Sigmoid colon (tissue), 7 donors: ENCODE data around the gene OCRL. TPM values are rescaled to one million over a fixed set of nuclear protein-coding genes. Genes with fewer than 3 reads are reported as not detected.

Experiments
- DNase-seq: peaks from one replicate; pipeline ENCODE4 v3.0.0-alpha.2; 2019
- H3K27ac ChIP-seq, 4 donors: fragments of 200-600 bp; sonication (generic); one replicate each; pipeline ENCODE4 v1.5.1; 2016 to 2019; ENCODE audit warnings: mild to moderate bottlenecking in 1 of 4
- H3K27me3 ChIP-seq, 3 donors: fragments of 200-600 bp; sonication (generic); one replicate each; pipeline ENCODE4 v1.5.1; 2019; ENCODE audit warnings: mild to moderate bottlenecking in 1 of 3
- H3K36me3 ChIP-seq, 4 donors: fragments of 200-600 bp; sonication (generic); one replicate each; pipeline ENCODE4 v1.5.1; 2016 to 2019
- H3K4me1 ChIP-seq, 4 donors: fragments of 200-600 bp; sonication (generic); one replicate each; pipeline ENCODE4 v1.5.1; 2017 to 2019
- H3K4me3 ChIP-seq, 4 donors: fragments of 200-600 bp; sonication (generic); one replicate each; pipeline ENCODE4 v1.5.1; 2017 to 2019; ENCODE audit warnings: mild to moderate bottlenecking in 2 of 4, moderate library complexity in 1 of 4
- H3K9me3 ChIP-seq, 4 donors: fragments of 200-600 bp in 3 of 4; sonication (generic) in 3 of 4; one replicate each; pipeline versions ENCODE4 v1.5.1 to v1.6.1; 2013 to 2019
- CTCF ChIP-seq, 4 experiments: fragments of 450-650 bp in 3 of 4; fragments of 200-600 bp in 1 of 4; IDR thresholded peaks; one replicate each; pipeline ENCODE4 v1.5.1; 2016 to 2019; ENCODE audit warnings: antibody characterized with exemption in 4 of 4, mild to moderate bottlenecking in 3 of 4, moderate library complexity in 2 of 4
- EP300 ChIP-seq, 4 donors: sonication (generic); formaldehyde crosslinking; IDR thresholded peaks; one replicate each; pipeline ENCODE4 v1.6.1; 2017; ENCODE audit warnings: antibody characterized with exemption in 4 of 4
- POLR2A ChIP-seq, 2 donors: fragments of 450-650 bp; IDR thresholded peaks; one replicate each; pipeline ENCODE4 v1.6.1; 2016; ENCODE audit warnings: antibody characterized with exemption in 2 of 2, mild to moderate bottlenecking in 2 of 2, moderate library complexity in 2 of 2
- POLR2AphosphoS5 ChIP-seq, 4 donors: sonication (generic); formaldehyde crosslinking; IDR thresholded peaks; one replicate each; pipeline ENCODE4 v1.6.1; 2017; ENCODE audit warnings: antibody characterized with exemption in 4 of 4
- WGBS, 2 donors: extraction: QIAGEN DNeasy Blood & Tissue Kit; methylation state at CpG; one replicate each; pipeline ENCODE4 v1.1.7; 2013; 5-methylcytosine and 5-hydroxymethylcytosine counted together
- intact Hi-C: fragments of 100-400 bp; cut with DNase I; formaldehyde crosslinking; loops from one replicate; pipeline ENCODE4 v1.15.1; 2023
- polyA plus RNA-seq, 3 donors: library from polyadenylated mRNA; stranded (reverse); fragments of 200-250 nt; gene quantifications; one replicate each; pipeline ENCODE4 v1.2.3, GENCODE V29; 2013
- total RNA-seq, 4 donors: library from RNA; depleted of rRNA; stranded (reverse); fragments of >200 nt; gene quantifications; one replicate each; pipeline ENCODE4 v1.1.0, GENCODE V29; 2016
- donor health status: healthy with polysubstance abuse.
- donor health status: Bipolar disorder and iron deficiency.
- donor health status: healthy.

The OCRL gene
- total RNA-seq: 10 to 100 TPM; 15.1 to 24.1 (median 17.6) TPM
- 10 to 100 TPM; 12.2 to 14.8 (median 12.6) TPM for polyA plus RNA-seq

GRCh38 chrX:129540068-129540653 lies at the start of gene OCRL:
Gene OCRL, plus strand, starts transcription at chrX:129540259. Its CDS starts 181 bp downstream, at chrX:129540440.
- 1% methylated on average over 48 to 49 of the region's 60 CpGs for WGBS, 2 donors
- H3K9me3 ChIP-seq: no peaks in the 10 kb centered on the region
- peaks cover 0 to 4% (median 0%) of the 10 kb centered on the region in 4 donors for H3K4me1 ChIP-seq
- TF ChIP-seq POLR2AphosphoS5 (IDR thresholded peaks at IDR 0.05): peak in 2 of 4 donors; percentile 35 to 50
- TF ChIP-seq CTCF (IDR thresholded peaks at IDR 0.05): peak; percentile 59 to 69 (median 63)
- no peak for TF ChIP-seq POLR2A (IDR thresholded peaks at IDR 0.05)
- no peak for TF ChIP-seq EP300 (IDR thresholded peaks at IDR 0.05)
- H3K27me3 ChIP-seq: no peaks in the 10 kb centered on the region
- peak; percentile 85 for DNase-seq
- H3K4me3 ChIP-seq: peak within 1 kb of the TSS; percentile 62 to 77 (median 69)
- H3K27ac ChIP-seq: peak within 1 kb of the TSS; percentile 83 to 89 (median 84)
- intact Hi-C loops: loop anchor here (2.0 kb wide), 1 partner anchor 17 kb away; the partner anchor contains the start of gene SMARCA1
- no peaks in the 10 kb centered on the region for H3K36me3 ChIP-seq

- H3K27me3 ChIP-seq: no peaks in the 10 kb centered on the region
- intact Hi-C loops: no loop called here
- WGBS, 2 donors: 61 to 73% methylated on average over 2 of the region's 2 CpGs
- no peak for DNase-seq
- no peak overlapping the region for H3K4me3 ChIP-seq
- peak overlapping the region in 2 of 4 donors; percentile 33 to 49 for H3K27ac ChIP-seq
- no peaks in the 10 kb centered on the region for H3K9me3 ChIP-seq
- peaks cover 0 to 7% (median 0%) of the 10 kb centered on the region in 4 donors for H3K4me1 ChIP-seq
- no peak for TF ChIP-seq POLR2A (IDR thresholded peaks at IDR 0.05)
- TF ChIP-seq POLR2AphosphoS5 (IDR thresholded peaks at IDR 0.05): peak in 1 of 4 donors; percentile 9
- TF ChIP-seq EP300 (IDR thresholded peaks at IDR 0.05): no peak
- peaks cover 0 to 59% (median 2%) of the 10 kb centered on the region in 4 donors for H3K36me3 ChIP-seq
Measured at GRCh38 chrX:129490330-129490729, 49.7 kb upstream of the OCRL start.

GRCh38 chrX:129493643-129494042 lies 46.4 kb upstream of the OCRL start:
- H3K4me1 ChIP-seq: peaks cover 0 to 7% (median 0%) of the 10 kb centered on the region in 4 donors
- H3K4me3 ChIP-seq: no peak overlapping the region
- H3K9me3 ChIP-seq: no peaks in the 10 kb centered on the region
- no peak for DNase-seq
- TF ChIP-seq CTCF (IDR thresholded peaks at IDR 0.05) (no peak), POLR2AphosphoS5 (IDR thresholded peaks at IDR 0.05) (no peak), EP300 (IDR thresholded peaks at IDR 0.05) (no peak), POLR2A (IDR thresholded peaks at IDR 0.05) (no peak)
- no peaks in the 10 kb centered on the region for H3K27me3 ChIP-seq
- H3K36me3 ChIP-seq: peaks cover 0 to 54% (median 2%) of the 10 kb centered on the region in 4 donors
- H3K27ac ChIP-seq: no peak overlapping the region
- WGBS, 2 donors: 78 to 81% methylated on average over 4 of the region's 4 CpGs
- intact Hi-C loops: no loop called here

GRCh38 chrX:129494887-129495286 lies 45.2 kb upstream of the OCRL start:
- H3K4me1 ChIP-seq: peaks cover 0 to 7% (median 0%) of the 10 kb centered on the region in 4 donors
- no peak for TF ChIP-seq EP300 (IDR thresholded peaks at IDR 0.05)
- no peak for TF ChIP-seq POLR2AphosphoS5 (IDR thresholded peaks at IDR 0.05)
- TF ChIP-seq POLR2A (IDR thresholded peaks at IDR 0.05): no peak
- no peak for TF ChIP-seq CTCF (IDR thresholded peaks at IDR 0.05)
- WGBS, 2 donors: 88 to 92% methylated on average over 2 of the region's 2 CpGs
- H3K27me3 ChIP-seq: no peaks in the 10 kb centered on the region
- no peak overlapping the region for H3K4me3 ChIP-seq
- H3K9me3 ChIP-seq: no peaks in the 10 kb centered on the region
- no peak for DNase-seq
- peaks cover 0 to 57% (median 2%) of the 10 kb centered on the region in 4 donors for H3K36me3 ChIP-seq
- no peak overlapping the region for H3K27ac ChIP-seq
- intact Hi-C loops: no loop called here

- TF ChIP-seq POLR2AphosphoS5 (IDR thresholded peaks at IDR 0.05) (no peak), EP300 (IDR thresholded peaks at IDR 0.05) (no peak), POLR2A (IDR thresholded peaks at IDR 0.05) (no peak), CTCF (IDR thresholded peaks at IDR 0.05) (no peak)
- intact Hi-C loops: no loop called here
- Histone ChIP-seq H3K36me3 (peaks cover 0 to 67% (median 2%) of the 10 kb centered on the region in 4 donors), H3K9me3 (no peaks in the 10 kb centered on the region), H3K4me3 (no peak overlapping the region), H3K4me1 (no peaks in the 10 kb centered on the region), H3K27me3 (no peaks in the 10 kb centered on the region), H3K27ac (no peak overlapping the region)
- DNase-seq: no peak
- WGBS, 2 donors: 92 to 96% methylated on average over 5 of the region's 5 CpGs
Measured at GRCh38 chrX:129495900-129496299, 44.2 kb upstream of the OCRL start.
